SK-N-SH (cell line): Measurements from ENCODE around the gene UTP11. TPM values are rescaled to one million over a fixed set of nuclear protein-coding genes. Genes with fewer than 3 reads are reported as not detected.
A peak's percentile ranks its signal among the peaks of the same experiment; 100 is the strongest.

ENCODE experiments used
- CTCF ChIA-PET: fragments of 300-600, 350-600 bp; formaldehyde crosslinking; extraction: SDS; loops from one replicate; lab custom pipeline; 2021; lab: Yijun Ruan, JAX
- POLR2A ChIA-PET: fragments of 350-600 bp; sonication (Branson Sonifier 250); formaldehyde crosslinking; extraction: SDS; loops from one replicate; lab custom pipeline; 2020; ENCODE audit warnings: antibody characterized with exemption, inconsistent platforms; lab: Yijun Ruan, JAX
- DNase-seq: peaks from one replicate; pipeline ENCODE4 v3.0.0; 2012
- H2AFZ ChIP-seq: fragments of 200-600 bp; sonication (generic); 2 replicates; pipeline ENCODE4 v1.8.1; 2016; ENCODE audit warnings: antibody characterized with exemption, mild to moderate bottlenecking, low read depth
- H3F3A ChIP-seq: fragments of 200-600 bp; sonication (generic); replicated peaks from 2 replicates; pipeline ENCODE3; 2016; ENCODE audit warnings: antibody characterized with exemption, mild to moderate bottlenecking; ENCODE audit not compliant: insufficient read depth
- H3K27ac ChIP-seq, 2 experiments: fragments of 200-500 bp in 1 of 2; fragments of 200-600 bp in 1 of 2; sonication (Bioruptor generic) in 1 of 2; sonication (generic), shearing (Covaris generic) in 1 of 2; 2 replicates each; pipeline versions ENCODE4 v1.5.1 to v1.6.1; 2014 to 2016; ENCODE audit warnings: low read depth in 2 of 2, inconsistent platforms in 1 of 2, low read length in 1 of 2, mild to moderate bottlenecking in 1 of 2, mixed read lengths in 1 of 2
- H3K27me3 ChIP-seq: fragments of 200-600 bp; sonication (generic), shearing (Covaris generic); 2 replicates; pipeline ENCODE4 v1.6.1; 2016; ENCODE audit warnings: mixed run types; ENCODE audit not compliant: insufficient read depth
- H3K36me3 ChIP-seq, 2 experiments: fragments of 200-500 bp in 1 of 2; fragments of 200-600 bp in 1 of 2; sonication (Bioruptor generic) in 1 of 2; sonication (generic) in 1 of 2; replicated peaks in 1 of 2; 2 replicates each; pipeline versions ENCODE3 to v1.5.1; 2014 to 2016; ENCODE audit warnings: low read length in 1 of 2, mild to moderate bottlenecking in 1 of 2; ENCODE audit not compliant: insufficient read depth in 2 of 2, control insufficient read depth in 1 of 2
- H3K4me1 ChIP-seq, 2 experiments: fragments of 200-500 bp in 1 of 2; fragments of 200-600 bp in 1 of 2; sonication (Bioruptor generic) in 1 of 2; sonication (generic), shearing (Covaris generic) in 1 of 2; 2 replicates each; pipeline versions ENCODE4 v1.5.1 to v1.6.1; 2014 to 2016; ENCODE audit warnings: low read depth in 1 of 2, low read length in 1 of 2, mixed run types in 1 of 2; ENCODE audit not compliant: insufficient read depth in 2 of 2, control insufficient read depth in 1 of 2
- H3K4me2 ChIP-seq: fragments of 200-600 bp; sonication (generic), shearing (Covaris generic); 2 replicates; pipeline ENCODE4 v1.6.1; 2017; ENCODE audit warnings: mixed run types
- H3K4me3 ChIP-seq, 2 experiments: fragments of 200-500 bp in 1 of 2; fragments of 200-600 bp in 1 of 2; sonication (Bioruptor generic) in 1 of 2; sonication (generic), shearing (Covaris generic) in 1 of 2; 2 replicates each; pipeline versions ENCODE4 v1.5.1 to v1.8.1; 2014 to 2016; ENCODE audit warnings: low read depth in 2 of 2, inconsistent platforms in 1 of 2, low read length in 1 of 2, mild to moderate bottlenecking in 1 of 2, mixed read lengths in 1 of 2, moderate library complexity in 1 of 2
- H3K79me2 ChIP-seq: fragments of 200-600 bp; sonication (generic); 2 replicates; pipeline ENCODE4 v1.8.1; 2017; ENCODE audit warnings: mild to moderate bottlenecking; ENCODE audit not compliant: insufficient read depth
- H3K9ac ChIP-seq: fragments of 200-600 bp; sonication (generic); 2 replicates; pipeline ENCODE4 v1.6.1; 2017; ENCODE audit warnings: mixed run types
- H3K9me2 ChIP-seq: fragments of 200-600 bp; sonication (generic); 2 replicates; pipeline ENCODE4 v1.6.1; 2017; ENCODE audit warnings: mixed run types
- H3K9me3 ChIP-seq: fragments of 200-600 bp; sonication (generic); 2 replicates; pipeline ENCODE4 v1.6.1; 2017; ENCODE audit warnings: mixed run types, mild to moderate bottlenecking, moderate library complexity
- H4K20me1 ChIP-seq: fragments of 200-600 bp; sonication (generic); 2 replicates; pipeline ENCODE4 v1.6.1; 2017; ENCODE audit warnings: mild to moderate bottlenecking, mixed run types; ENCODE audit not compliant: insufficient read depth
- CTCF ChIP-seq: fragments of 200-600 bp; sonication (generic); IDR thresholded peaks from 2 replicates; pipeline ENCODE4 v1.6.1; 2017; ENCODE audit warnings: antibody characterized with exemption, mild to moderate bottlenecking, moderate library complexity
- EZH2phosphoT487 ChIP-seq: fragments of 200-600 bp; sonication (generic); IDR thresholded peaks from 2 replicates; pipeline ENCODE4 v1.6.1; 2017; ENCODE audit warnings: low read depth, mixed run types, mild to moderate bottlenecking, antibody characterized with exemption, moderate library complexity, borderline replicate concordance
- GATA2 ChIP-seq: sonication (generic); formaldehyde crosslinking; IDR thresholded peaks from 2 replicates; pipeline ENCODE4 v1.5.0; 2020; ENCODE audit warnings: mild to moderate bottlenecking, missing genetic modification reagents
- MXI1 ChIP-seq: IDR thresholded peaks from 2 replicates; pipeline ENCODE4 v1.6.1; 2012; ENCODE audit warnings: mild to moderate bottlenecking, low read depth, low read length, improper control_type of control experiment
- NFIC ChIP-seq: IDR thresholded peaks from 2 replicates; pipeline ENCODE4 v1.4.0; 2012; ENCODE audit warnings: borderline replicate concordance
- POLR2AphosphoS5 ChIP-seq: IDR thresholded peaks from 2 replicates; pipeline ENCODE4 v1.6.1; 2012; ENCODE audit warnings: low read depth, low read length
- SIN3A ChIP-seq: IDR thresholded peaks from 2 replicates; pipeline ENCODE4 v1.6.1; 2012; ENCODE audit warnings: low read depth, mild to moderate bottlenecking, low read length, moderate library complexity, borderline replicate concordance
- YY1 ChIP-seq: IDR thresholded peaks from 2 replicates; pipeline ENCODE4 v1.4.0; 2012; ENCODE audit warnings: low read depth, mild to moderate bottlenecking
- WGBS: methylation state at CpG from one replicate; pipeline ENCODE4 v1.1.6; 2017; ENCODE audit warnings: low lambda C conversion rate; 5-methylcytosine and 5-hydroxymethylcytosine counted together
- polyA plus RNA-seq, 3 experiments: library from polyadenylated mRNA; depleted of rRNA; stranded (reverse); fragments of >200 nt; gene quantifications; 2 replicates each; pipeline ENCODE4 v1.2.3, GENCODE V29; 2012
- TF ChIP-seq, protein P1 (sequence below): IDR thresholded peaks from 2 replicates; pipeline ENCODE4 v1.4.0; 2012; ENCODE audit warnings: low read depth
- TF ChIP-seq, protein P2 (sequence below): IDR thresholded peaks from 2 replicates; pipeline ENCODE4 v1.6.1; 2012; ENCODE audit warnings: mild to moderate bottlenecking, low read depth, low read length, moderate library complexity
- TF ChIP-seq, protein P3 (sequence below): IDR thresholded peaks from 2 replicates; pipeline ENCODE4; 2012

UTP11 gene
- polyA plus RNA-seq, 1 of the 3 experiments (the other 2 are of a cell fraction): 26.8 TPM

DNA sequence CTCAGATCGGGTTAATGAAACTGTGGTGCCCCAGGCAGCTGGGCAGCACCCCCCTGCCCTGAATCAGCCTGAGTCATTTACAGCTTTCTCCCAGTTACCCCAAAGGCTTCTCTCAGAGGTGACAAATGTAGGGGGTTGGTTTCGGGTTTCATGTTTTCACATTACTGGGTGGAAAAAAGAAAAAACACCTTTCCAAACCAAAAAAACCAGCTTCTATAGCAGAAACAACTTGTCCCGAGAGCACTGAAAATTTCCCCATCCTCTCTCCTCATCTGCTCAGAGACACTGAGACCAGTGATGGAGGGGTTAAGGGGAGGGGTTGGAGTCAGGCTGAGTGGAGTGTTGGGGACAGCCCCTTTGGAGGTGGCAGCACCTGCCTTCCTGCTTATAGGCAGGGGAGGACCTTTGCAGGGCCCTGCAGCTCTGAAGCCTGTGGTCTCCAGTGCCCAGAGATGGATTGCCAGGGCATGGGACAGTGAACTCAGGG lies 15.6 kb downstream of the UTP11 start:
- 60% methylated on average over 3 of the region's 3 CpGs for WGBS
- H3K9me3 ChIP-seq: no peaks in the 10 kb centered on the region
- no peaks in the 10 kb centered on the region for H4K20me1 ChIP-seq
- no peaks in the 10 kb centered on the region for H3K27me3 ChIP-seq
- H3K27ac ChIP-seq: no peak overlapping the region
- H3F3A ChIP-seq: peaks cover 14% of the 10 kb centered on the region
- no peak overlapping the region for H2AFZ ChIP-seq
- POLR2A ChIA-PET: no interaction called here
- H3K9ac ChIP-seq: no peak overlapping the region
- no peak for TF ChIP-seq SIN3A
- TF ChIP-seq, protein P1, sequence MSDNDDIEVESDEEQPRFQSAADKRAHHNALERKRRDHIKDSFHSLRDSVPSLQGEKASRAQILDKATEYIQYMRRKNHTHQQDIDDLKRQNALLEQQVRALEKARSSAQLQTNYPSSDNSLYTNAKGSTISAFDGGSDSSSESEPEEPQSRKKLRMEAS: no peak
- no peak for TF ChIP-seq YY1
- TF ChIP-seq NFIC: no peak
- TF ChIP-seq, protein P2, sequence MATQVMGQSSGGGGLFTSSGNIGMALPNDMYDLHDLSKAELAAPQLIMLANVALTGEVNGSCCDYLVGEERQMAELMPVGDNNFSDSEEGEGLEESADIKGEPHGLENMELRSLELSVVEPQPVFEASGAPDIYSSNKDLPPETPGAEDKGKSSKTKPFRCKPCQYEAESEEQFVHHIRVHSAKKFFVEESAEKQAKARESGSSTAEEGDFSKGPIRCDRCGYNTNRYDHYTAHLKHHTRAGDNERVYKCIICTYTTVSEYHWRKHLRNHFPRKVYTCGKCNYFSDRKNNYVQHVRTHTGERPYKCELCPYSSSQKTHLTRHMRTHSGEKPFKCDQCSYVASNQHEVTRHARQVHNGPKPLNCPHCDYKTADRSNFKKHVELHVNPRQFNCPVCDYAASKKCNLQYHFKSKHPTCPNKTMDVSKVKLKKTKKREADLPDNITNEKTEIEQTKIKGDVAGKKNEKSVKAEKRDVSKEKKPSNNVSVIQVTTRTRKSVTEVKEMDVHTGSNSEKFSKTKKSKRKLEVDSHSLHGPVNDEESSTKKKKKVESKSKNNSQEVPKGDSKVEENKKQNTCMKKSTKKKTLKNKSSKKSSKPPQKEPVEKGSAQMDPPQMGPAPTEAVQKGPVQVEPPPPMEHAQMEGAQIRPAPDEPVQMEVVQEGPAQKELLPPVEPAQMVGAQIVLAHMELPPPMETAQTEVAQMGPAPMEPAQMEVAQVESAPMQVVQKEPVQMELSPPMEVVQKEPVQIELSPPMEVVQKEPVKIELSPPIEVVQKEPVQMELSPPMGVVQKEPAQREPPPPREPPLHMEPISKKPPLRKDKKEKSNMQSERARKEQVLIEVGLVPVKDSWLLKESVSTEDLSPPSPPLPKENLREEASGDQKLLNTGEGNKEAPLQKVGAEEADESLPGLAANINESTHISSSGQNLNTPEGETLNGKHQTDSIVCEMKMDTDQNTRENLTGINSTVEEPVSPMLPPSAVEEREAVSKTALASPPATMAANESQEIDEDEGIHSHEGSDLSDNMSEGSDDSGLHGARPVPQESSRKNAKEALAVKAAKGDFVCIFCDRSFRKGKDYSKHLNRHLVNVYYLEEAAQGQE: no peak
- TF ChIP-seq POLR2AphosphoS5: no peak
- TF ChIP-seq, protein P3, sequence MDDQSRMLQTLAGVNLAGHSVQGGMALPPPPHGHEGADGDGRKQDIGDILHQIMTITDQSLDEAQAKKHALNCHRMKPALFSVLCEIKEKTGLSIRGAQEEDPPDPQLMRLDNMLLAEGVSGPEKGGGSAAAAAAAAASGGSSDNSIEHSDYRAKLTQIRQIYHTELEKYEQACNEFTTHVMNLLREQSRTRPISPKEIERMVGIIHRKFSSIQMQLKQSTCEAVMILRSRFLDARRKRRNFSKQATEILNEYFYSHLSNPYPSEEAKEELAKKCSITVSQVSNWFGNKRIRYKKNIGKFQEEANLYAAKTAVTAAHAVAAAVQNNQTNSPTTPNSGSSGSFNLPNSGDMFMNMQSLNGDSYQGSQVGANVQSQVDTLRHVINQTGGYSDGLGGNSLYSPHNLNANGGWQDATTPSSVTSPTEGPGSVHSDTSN: no peak
- no peak for TF ChIP-seq MXI1
- no peak for TF ChIP-seq EZH2phosphoT487
- TF ChIP-seq GATA2 (CRISPR knock-in tag): no peak
- TF ChIP-seq, all 33 proteins: peak for 0
- H3K36me3 ChIP-seq: peaks cover 19 to 25% of the 10 kb centered on the region in 2 experiments
- no peaks in the 10 kb centered on the region for H3K79me2 ChIP-seq
- H3K9me2 ChIP-seq: no peaks in the 10 kb centered on the region
- peaks cover 31 to 34% of the 10 kb centered on the region in 2 experiments; a peak in 3 of 4 replicates for H3K4me1 ChIP-seq
- H3K4me3 ChIP-seq: no peak overlapping the region; a peak in 1 of 4 replicates
- CTCF ChIA-PET: interaction anchor here (0.7 to 6.6 kb wide), 11 partner anchors 10 to 810 kb away, joined by 3 to 52 read pairs (median 5); partner anchors contain the start of gene UTP11
- no peak for DNase-seq
- H3K4me2 ChIP-seq: no peak overlapping the region

- no peaks in the 10 kb centered on the region for H3K9me2 ChIP-seq
- H3K4me2 ChIP-seq: peak overlapping the region; percentile 82; the same call in 1 of the 2 replicates
- no peak overlapping the region; a peak in 1 of 4 replicates for H3K4me3 ChIP-seq
- 53% methylated on average over 2 of the region's 2 CpGs for WGBS
- H3K36me3 ChIP-seq: peaks cover 13 to 20% of the 10 kb centered on the region in 2 experiments
- H2AFZ ChIP-seq: no peak overlapping the region
- peaks cover 31 to 34% of the 10 kb centered on the region in 2 experiments; a peak in 3 of 4 replicates for H3K4me1 ChIP-seq
- peak; percentile 61 for DNase-seq
- ChIA-PET POLR2A (interaction anchor here (1.0 kb wide), 1 partner anchor 39 kb away, joined by 4 read pairs; the partner anchor contains the start of gene SF3A3), CTCF (interaction anchor here (0.5 to 6.6 kb wide), 18 partner anchors 8 to 1519 kb away, joined by 3 to 52 read pairs (median 4); partner anchors contain the start of gene UTP11)
- no peaks in the 10 kb centered on the region for H3K79me2 ChIP-seq
- H4K20me1 ChIP-seq: no peaks in the 10 kb centered on the region
- no peak for TF ChIP-seq POLR2AphosphoS5
- peak; percentile 22 for TF ChIP-seq CTCF
- H3K27me3 ChIP-seq: no peaks in the 10 kb centered on the region
- H3K9ac ChIP-seq: no peak overlapping the region
- no peaks in the 10 kb centered on the region for H3K9me3 ChIP-seq
- H3K27ac ChIP-seq: no peak overlapping the region
- H3F3A ChIP-seq: peaks cover 14% of the 10 kb centered on the region
Observed at GRCh38 chr1:38028671-38029070, 16.1 kb downstream of the UTP11 start.
